ENCODE results near the gene UBE2N.
A peak's percentile ranks its signal among the peaks of the same experiment; 100 is the strongest.

The UBE2N gene

GRCh38 chr12:93441617-93442410 is at the start of gene UBE2N:
Gene UBE2N (minus strand): TSS chr12:93441947. CDS start chr12:93441884, 63 bp downstream.
- no peak for TF ChIP-seq CTCF (IDR thresholded peaks at IDR 0.05)
- H3K27ac ChIP-seq = peak within 1 kb of the TSS; percentile 95 to 97
- peak within 1 kb of the TSS; percentile 100 for H3K4me3 ChIP-seq
- DNase-seq (ENCODE audit: low spot score) = peak; percentile 98

DNA sequence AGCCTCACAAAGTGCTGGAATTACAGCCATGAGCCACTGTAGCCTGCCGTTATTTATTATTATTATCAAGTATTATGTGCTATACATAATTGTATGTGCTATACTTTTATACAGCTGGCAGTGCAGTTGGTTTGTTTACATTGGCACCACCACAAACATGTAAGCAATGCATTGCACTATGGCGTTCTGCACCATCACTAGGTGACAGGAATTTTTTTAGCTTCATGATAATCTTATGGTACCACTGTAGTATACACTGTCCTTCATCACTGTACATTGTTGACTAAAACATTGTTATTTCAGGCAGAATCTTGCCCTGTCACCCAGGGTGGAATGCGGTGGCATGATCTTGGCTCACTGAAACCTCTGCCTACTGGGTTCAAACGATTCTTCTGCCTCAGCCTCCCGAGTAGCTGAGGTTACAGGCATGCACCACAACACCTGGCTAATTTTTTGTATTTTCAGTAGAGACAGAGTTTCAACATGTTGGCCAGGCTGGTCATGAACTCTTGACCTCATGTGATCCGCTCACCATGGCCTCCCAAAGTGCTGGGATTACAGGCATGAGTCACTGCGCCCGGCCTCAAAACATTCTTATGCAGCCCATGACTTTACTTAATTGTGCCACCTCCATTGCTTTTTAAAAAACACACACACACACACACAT is 42.7 kb upstream of the UBE2N start:
- no peak for TF ChIP-seq CTCF (IDR thresholded peaks at IDR 0.05)
- Histone ChIP-seq H3K4me3 (no peak overlapping the region), H3K27ac (no peak overlapping the region)
- DNase-seq (ENCODE audit: low spot score) = no peak

DNA sequence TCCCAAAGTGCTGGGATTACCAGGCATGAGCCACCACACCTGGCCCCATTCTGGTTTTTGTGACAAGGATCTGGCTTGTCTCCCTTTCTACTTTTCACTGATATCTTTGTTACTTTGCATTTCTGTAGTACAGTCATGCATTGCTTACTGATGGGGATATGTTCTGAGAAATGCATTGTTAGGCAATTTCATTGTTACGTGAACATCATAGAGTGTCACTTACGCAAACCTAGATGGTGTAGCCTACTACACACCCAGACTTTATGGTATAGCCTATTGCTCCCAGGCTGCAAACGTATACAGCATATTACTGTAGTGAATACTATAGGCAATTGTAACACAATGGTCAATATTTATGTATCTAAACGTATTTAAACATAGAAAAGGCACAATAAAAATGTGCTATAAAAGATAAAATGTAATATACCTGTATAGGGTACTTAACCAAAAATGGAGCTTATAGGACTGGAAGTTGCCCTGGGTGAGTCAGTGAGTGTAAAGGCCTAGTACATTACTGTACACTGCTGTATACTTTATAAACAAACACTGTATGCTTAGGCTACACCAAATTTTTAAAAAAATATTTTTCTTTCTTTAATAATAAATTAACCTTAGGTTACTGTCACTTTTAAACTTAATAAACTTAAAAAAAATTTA is 41.5 kb upstream of the UBE2N start:
- no peak for TF ChIP-seq CTCF (IDR thresholded peaks at IDR 0.05)
- no peak overlapping the region for H3K27ac ChIP-seq
- no peak overlapping the region for H3K4me3 ChIP-seq
- no peak for DNase-seq (ENCODE audit: low spot score)

- no peak overlapping the region for H3K4me3 ChIP-seq
- DNase-seq (ENCODE audit: low spot score) = no peak
- TF ChIP-seq CTCF (IDR thresholded peaks at IDR 0.05) = no peak
- no peak overlapping the region for H3K27ac ChIP-seq
Measured at GRCh38 chr12:93482721-93483120, 41.0 kb upstream of the UBE2N start.

GRCh38 chr12:93476555-93476954 is 34.8 kb upstream of the UBE2N start:
- no peak for TF ChIP-seq CTCF (IDR thresholded peaks at IDR 0.05)
- Histone ChIP-seq H3K4me3 (no peak overlapping the region), H3K27ac (no peak overlapping the region)
- DNase-seq (ENCODE audit: low spot score) = no peak

- TF ChIP-seq CTCF (IDR thresholded peaks at IDR 0.05) = no peak
- Histone ChIP-seq H3K4me3 (no peak overlapping the region), H3K27ac (no peak overlapping the region)
- DNase-seq (ENCODE audit: low spot score) = no peak
Measured at GRCh38 chr12:93469386-93469785, 27.6 kb upstream of the UBE2N start.

Measured in coronary artery (tissue), 2 donors.